Vagina (tissue), 2 donors: ENCODE results near the gene KNDC1.

ENCODE experiments used
- POLR2A ChIP-seq, 2 donors: fragments of 450-650 bp; IDR thresholded peaks; one replicate each; pipeline ENCODE4 v1.6.1; 2017; ENCODE audit warnings: antibody characterized with exemption in 2 of 2, mild to moderate bottlenecking in 2 of 2, moderate library complexity in 2 of 2
- POLR2AphosphoS5 ChIP-seq, 2 donors: sonication (generic); formaldehyde crosslinking; IDR thresholded peaks; one replicate each; pipeline ENCODE4 v1.9.0; 2017; ENCODE audit warnings: antibody characterized with exemption in 2 of 2, mild to moderate bottlenecking in 2 of 2, low read depth in 1 of 2; ENCODE audit not compliant: insufficient read depth in 1 of 2
- TF ChIP-seq, protein P1 (sequence below), 3 experiments: fragments of 450-650 bp in 2 of 3; fragments of 200-600 bp in 1 of 3; sonication (generic) in 1 of 3; IDR thresholded peaks; one replicate each; pipeline ENCODE4 v1.5.1; 2017 to 2019; ENCODE audit warnings: antibody characterized with exemption in 3 of 3, mild to moderate bottlenecking in 2 of 3, moderate library complexity in 2 of 3

DNA sequence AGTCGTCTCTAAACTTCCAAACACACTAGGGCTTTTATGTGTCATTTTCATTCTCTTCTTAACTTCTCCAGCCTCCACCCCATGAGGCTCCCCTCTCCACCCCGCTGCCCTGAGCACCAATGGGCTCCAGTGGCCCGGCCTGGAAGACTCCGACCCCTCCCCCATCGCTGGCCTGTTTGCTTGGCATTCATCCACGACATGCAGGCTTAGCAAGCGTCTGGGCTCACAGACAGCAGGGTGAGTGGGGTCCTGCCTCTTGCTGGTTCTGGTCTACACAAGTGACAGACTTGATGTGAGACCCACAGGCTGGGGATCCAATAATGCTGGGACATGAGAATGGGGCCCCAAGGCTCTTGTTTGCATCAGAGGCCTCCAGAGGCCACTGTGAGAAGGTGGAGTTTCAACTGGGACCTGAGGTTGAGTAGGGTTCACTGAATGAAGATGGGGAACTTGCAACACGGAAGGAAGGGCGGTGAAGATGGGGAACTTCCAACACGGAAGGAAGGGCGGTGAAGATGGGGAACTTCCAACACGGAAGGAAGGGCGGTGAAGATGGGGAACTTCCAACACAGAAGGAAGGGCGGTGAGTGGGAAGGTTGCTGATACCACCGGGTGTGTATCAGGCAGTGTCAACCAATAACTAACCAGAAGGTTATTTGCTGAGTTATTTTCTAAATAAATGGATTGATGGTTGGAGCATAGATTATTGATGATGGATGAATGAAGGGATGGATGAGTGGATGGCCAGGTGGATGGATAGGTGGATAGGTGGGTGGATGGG is 14.0 kb downstream of the KNDC1 start:
- TF ChIP-seq, protein P1, sequence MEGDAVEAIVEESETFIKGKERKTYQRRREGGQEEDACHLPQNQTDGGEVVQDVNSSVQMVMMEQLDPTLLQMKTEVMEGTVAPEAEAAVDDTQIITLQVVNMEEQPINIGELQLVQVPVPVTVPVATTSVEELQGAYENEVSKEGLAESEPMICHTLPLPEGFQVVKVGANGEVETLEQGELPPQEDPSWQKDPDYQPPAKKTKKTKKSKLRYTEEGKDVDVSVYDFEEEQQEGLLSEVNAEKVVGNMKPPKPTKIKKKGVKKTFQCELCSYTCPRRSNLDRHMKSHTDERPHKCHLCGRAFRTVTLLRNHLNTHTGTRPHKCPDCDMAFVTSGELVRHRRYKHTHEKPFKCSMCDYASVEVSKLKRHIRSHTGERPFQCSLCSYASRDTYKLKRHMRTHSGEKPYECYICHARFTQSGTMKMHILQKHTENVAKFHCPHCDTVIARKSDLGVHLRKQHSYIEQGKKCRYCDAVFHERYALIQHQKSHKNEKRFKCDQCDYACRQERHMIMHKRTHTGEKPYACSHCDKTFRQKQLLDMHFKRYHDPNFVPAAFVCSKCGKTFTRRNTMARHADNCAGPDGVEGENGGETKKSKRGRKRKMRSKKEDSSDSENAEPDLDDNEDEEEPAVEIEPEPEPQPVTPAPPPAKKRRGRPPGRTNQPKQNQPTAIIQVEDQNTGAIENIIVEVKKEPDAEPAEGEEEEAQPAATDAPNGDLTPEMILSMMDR (IDR thresholded peaks at IDR 0.05): no peak
- TF ChIP-seq POLR2AphosphoS5 (IDR thresholded peaks at IDR 0.05; ENCODE audit: insufficient read depth in 1 of 2, low read depth in 1 of 2): no peak
- no peak for TF ChIP-seq POLR2A (IDR thresholded peaks at IDR 0.05)
